ENCODE data around the gene CMTM7.
A peak's percentile ranks its signal among the peaks of the same experiment; 100 is the strongest.
"Not testable (repeated sequence)": the region's sequence is repeated elsewhere in the genome, so short reads cannot be mapped to it uniquely, and the experiment has no call there.

The CMTM7 gene

GRCh38 chr3:32438596-32439344, 47.1 kb downstream of the CMTM7 start:
- peak in 1 of 5 experiments; percentile 61 for DNase-seq

GRCh38 chr3:32439421-32439820, 47.8 kb downstream of the CMTM7 start:
- not testable (repeated sequence) for DNase-seq

DNA sequence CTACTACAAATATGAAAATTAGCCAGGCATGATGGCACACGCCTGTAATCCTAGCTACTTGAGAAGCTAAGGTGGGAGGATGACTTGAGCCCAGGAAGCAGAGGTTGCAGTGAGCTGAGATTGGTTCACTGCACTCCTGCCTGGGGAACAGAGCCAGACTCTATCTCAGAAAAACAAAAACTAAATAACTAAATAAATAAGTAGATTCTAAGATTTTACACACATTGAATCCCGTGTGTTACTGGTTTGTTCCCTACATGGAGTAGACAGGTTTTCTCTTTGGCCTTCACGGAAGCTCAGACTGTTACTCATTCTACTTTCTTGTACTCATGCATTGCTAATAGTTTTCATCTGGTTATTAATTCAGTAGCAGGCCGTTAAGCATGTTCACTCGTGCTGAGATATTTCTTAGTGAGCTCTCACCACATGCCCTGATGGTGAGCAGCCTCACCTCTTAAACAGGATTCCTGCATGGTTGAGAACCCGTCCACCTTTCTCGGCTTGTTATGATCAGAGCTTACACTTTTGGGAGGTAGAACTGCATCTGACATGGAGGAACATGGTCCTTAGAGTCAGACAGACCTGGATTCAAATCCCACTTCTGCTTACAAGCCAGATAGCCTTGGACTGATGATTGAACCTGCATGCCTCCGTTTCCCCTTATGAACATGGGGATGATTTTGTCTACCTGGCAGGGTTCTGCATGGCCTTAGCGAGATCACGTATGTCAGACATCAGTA, 49.1 kb downstream of the CMTM7 start:
- DNase-seq: no peak

GRCh38 chr3:32442766-32443165, 51.1 kb downstream of the CMTM7 start:
- no peak for DNase-seq

DNA sequence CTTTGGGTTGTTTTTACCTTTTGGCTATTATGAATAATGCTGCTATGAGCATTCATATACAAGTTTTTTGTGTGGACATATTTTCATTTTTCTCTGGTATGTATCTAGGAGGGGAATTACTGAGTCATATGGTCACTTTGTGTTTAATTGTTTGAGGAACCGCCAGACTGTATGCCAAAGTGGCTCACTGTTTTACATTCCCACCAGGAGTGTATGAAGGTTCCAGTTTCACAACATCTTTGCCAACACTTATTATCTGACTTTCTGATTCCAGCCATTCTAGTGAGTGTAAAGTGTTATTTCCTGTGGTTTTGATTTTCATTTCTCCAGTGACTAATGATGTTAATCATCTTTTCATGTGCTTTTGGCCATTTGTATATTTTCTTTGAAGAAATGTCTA, 51.8 kb downstream of the CMTM7 start:
- DNase-seq: no peak

DNA sequence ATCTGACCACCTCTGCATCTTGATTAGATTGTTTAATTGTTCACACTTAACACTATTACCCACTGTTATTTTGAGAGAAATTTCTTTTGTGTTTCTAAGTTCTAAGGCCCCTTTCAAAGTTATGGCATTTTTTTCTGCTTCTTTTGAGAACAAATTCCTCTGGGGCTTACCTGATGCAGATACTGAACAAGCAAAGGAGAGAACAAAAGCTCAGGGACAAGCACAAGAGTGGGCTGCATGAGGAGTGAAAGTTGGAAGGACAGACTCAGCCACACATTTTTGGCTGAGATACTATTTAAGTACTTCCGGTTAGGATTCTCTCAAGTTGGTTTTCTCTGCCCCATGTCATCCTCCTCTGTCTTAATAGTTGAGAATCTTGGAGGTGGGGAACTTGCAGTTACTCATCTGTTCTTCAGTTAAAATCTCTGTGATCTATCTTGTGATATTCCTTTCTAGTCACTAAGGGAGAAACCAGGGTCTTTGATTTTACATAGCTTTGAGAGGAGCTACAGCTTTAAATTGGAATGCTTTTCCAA, 56.3 kb downstream of the CMTM7 start:
- no peak for DNase-seq

DNA sequence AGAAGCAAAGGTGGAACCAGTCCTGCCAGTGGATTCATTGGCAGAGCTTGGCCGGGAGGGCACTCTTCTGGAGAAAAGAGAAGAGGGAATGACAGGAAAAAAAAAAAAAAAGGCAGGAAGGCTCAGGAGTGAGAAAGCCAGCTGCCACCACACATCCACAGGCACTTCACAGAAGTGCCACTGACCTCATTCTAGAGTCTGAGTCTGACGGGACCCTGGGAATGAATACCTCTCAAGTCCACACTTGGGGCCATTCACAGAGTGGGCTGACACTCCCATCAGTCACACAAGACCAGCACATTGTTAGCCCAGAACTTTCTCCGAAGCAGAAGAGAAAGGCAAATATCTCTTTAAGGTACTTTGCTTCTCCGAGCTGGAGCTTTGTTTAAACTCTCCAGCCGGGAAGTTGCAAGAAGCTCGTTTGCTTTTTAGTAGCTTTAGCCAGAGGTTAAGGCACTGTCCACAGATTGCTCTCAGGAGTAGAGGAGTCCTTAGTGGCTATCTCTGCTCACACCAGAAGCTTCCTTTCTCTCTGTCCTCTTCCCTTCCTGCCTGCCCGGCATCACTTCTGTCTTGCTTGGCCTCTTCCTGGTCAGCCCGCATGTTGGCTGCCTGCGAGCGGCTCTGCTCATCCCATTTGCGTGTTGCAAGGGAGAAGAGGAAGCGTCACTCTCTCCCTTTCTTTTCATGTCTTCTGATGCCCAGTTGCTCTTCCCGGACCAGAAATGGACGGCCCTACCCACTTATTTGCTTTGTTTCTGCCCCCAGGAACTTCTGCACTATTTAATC, 57.2 kb downstream of the CMTM7 start:
- DNase-seq: no peak

DNA sequence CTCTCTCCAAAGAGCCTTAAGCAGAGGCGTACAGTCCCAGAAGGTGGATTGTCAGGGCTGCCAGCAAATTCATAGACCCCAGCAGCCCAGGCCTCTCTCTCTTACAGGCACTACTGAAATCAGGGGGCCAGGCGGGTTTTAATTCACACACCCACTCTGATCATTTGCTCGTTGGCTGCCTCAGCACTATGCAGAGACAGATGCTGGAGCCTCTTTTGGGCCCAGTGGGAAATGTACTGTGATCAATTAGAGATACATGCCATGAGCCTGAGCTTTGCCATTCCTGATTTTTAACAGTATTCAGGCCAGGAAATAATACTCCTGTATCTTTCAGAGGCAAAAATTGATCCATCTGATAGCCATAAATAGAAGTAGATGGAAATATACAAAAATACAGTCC, 58.0 kb downstream of the CMTM7 start:
- DNase-seq: no peak

- DNase-seq: no peak
Observed at GRCh38 chr3:32450426-32450825, 58.8 kb downstream of the CMTM7 start.

- DNase-seq: no peak
Observed at GRCh38 chr3:32450992-32451659, 59.5 kb downstream of the CMTM7 start.

GRCh38 chr3:32452009-32452408, 60.4 kb downstream of the CMTM7 start:
- DNase-seq: no peak

DNA sequence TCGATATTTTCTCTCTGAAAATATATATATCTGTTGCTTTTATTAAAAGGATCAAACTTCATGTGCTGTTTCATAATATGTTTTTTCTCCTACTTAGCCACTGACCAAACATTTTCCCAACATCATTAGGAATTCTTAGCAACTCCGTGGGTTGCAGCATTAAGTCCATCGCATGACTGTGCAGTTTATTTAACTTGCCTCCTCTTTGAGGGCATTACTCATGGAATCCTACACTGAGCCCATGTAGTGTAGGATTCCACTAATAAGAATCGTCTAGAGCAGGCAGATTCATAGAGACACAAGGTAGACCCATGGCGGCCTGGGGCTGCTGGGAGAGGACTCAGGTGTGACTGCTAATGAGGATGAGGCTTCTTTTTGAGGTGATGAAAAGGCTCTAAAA, 61.7 kb downstream of the CMTM7 start:
- no peak for DNase-seq

DNA sequence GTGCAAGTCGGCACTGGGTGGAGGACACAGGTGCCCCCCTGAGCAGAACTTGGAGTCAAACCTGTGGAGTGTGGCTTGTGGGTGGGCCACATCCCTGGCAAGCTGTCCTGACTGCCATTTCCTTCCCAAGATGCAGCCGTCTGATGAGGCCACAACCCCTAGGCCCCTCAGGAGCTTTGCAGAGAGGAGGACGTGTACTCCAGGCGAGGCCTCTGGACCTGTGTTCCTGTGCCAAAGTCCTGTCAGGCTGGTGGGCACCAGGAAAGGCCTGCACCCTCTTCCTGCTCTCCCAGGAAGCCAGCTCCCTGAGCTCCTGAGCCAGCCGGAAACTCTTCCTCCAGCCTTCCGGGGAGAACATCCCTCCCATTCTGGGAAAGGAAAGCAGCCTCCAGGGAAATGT, 62.5 kb downstream of the CMTM7 start:
- DNase-seq: no peak

DNA sequence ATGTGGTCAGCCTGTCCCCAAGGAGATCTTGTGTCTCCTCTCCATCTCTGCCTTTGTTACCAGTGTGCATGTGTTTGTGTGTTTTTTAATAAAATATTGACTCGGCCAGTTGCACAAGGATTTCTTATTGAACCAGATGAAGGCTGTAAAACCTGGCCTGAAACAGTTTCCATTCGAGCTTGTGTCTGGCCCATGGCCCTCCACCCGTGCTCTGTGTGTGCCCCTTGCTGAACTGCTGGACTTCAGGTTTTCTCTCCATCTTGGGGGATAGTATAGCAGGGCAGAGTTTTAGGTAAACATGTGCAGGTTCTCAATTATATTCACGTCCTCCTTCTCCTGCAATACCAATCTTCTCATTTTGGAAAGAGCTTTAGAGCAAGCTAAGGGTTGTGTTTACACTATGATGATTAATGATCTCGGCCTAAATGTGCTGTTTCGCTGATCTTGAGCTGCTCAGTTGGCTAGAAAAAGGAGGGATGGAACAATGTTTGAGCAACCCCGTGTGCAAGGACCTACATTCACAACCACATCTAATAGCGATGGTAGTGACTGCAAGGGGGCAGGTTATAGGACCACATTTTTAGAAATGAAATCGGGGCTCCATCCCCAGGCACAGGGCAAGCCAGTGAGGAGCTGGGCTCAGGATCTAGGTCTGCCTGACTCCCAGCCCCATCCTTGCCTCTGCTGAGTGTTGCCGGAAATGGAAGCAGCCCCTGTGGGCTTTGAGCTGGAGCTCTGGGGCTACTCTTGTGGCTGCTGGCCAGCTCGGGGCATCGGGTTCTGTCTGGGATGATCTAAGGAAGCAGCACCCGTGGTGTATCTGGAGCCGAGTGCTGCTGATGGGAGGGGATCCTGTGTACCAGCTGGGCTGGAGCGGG, 63.3 kb downstream of the CMTM7 start:
- DNase-seq: no peak

DNA sequence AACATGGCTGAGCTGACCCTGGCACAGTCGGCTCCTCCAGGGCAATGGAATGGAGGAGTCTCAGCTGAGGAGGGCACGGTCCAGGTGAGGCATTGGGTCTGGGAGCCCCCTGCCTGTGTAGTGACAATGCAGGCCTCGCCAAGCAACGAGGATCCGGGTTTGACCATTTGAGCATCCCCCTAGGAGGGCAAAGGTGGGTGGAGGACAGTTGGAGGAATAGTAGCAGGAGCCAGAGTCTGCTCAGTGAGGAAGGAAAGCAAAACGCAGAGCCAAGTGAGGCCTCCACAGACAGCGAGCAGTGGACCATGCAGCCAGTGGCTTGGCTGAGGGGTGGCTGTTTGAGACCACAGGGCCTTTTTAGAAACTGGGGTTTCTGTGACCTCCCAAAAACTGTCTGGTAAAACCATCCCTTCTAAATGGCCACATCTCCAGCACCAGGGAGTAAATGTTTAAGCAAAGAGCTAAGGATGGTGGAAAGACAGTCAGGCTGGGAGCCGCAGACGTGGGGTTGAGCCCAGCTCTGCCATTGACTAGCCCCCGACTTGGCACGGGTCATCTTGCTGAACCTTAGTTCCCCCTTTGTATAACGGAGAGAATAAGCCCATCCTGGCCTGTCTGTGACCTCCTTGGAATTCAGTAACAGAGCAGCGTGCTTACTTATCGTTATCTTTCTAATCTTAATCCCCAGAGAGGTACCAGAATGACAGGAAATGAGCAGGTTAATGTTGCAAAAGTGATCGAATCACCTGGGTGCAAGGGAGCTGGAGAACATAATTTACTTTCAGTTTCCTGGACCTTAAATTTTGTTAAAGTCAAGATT, 64.2 kb downstream of the CMTM7 start:
- DNase-seq: peak in 2 of 5 experiments; percentile 16 to 62

DNA sequence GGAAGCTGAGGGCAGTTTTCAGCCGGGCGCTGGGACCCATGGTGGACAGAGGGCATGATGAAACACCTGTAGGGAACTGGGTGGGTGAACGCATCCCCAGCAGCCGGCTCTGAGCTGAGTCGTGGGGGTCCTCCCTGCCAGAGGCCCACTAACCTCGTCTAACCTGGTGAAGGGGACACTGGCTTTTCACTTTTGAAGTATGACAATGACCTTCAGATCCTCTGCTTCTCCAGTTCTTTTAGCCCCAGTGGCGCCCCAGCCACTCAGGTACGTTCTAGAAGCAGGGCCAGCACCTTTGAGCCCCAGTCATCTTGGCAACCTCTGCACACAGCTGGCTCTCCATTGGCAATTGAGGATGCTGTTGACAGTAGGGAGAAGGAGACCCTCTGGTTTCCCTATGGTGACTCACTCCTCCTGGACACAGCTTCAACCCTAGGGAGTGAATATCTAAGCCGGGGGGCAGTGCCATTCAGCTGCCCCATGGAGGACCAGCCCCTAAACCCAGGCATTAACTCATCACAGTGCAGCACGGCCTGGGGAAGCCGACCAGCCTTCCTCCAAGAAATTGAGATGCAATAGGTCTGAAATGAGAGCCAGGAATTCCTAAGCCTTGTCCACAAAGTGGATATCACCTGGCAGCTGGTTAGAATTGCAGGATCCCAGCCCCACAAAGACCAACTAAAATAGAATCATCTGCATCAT, 64.9 kb downstream of the CMTM7 start:
- DNase-seq: no peak

GRCh38 chr3:32457971-32458471, 66.4 kb downstream of the CMTM7 start:
- peak in 4 of 5 experiments; percentile 34 to 85 (median 76) for DNase-seq

GRCh38 chr3:32459450-32459849, 67.8 kb downstream of the CMTM7 start:
- no peak for DNase-seq

DNA sequence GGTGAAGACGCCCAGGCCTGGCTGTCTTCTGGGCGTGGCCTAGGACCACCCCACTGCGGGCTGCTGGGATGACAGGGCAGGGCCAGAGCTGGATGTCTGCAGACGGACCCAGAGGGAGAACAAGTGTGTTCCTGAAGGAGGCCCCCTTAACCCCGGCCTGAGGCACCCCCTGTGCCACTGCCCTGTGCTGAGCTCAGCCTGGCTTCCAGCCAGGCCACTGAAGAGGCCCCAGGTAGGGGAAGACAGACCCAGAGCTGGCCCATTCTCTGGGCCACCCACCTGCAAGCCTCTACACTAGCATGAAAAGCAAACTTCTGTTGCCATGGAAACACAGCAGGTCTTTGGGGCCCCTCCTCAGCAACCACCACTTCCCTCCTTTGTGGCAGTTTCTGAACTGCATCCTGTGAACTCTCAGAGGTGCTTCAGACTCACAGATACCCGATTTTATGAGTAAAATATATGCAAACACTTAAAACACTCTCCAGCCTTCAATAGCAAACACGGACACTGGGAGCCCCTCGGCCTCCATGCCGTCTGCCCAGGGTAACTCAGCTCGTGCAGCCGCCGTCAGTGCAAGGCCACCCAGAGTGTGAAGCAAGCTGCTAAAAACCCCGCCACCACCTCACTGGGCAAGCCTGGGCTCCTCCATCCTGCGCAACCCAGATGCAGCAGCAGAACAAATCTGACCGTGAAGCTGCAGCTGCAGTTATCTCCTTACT, 68.5 kb downstream of the CMTM7 start:
- peak; percentile 38 to 96 (median 73) for DNase-seq
